Smooth muscle cell of bladder (primary cell): ENCODE results near the gene RCOR2. TPM values are rescaled to one million over a fixed set of nuclear protein-coding genes. Genes with fewer than 3 reads are reported as not detected.

Source experiments
- total RNA-seq: library from RNA; depleted of rRNA; stranded (reverse); fragments of >200 nt; gene quantifications from 2 replicates; pipeline ENCODE4 v1.2.3, GENCODE V29; 2014

RCOR2 gene
- 2.8 and 4.3 TPM in 2 replicates for total RNA-seq

DNA sequence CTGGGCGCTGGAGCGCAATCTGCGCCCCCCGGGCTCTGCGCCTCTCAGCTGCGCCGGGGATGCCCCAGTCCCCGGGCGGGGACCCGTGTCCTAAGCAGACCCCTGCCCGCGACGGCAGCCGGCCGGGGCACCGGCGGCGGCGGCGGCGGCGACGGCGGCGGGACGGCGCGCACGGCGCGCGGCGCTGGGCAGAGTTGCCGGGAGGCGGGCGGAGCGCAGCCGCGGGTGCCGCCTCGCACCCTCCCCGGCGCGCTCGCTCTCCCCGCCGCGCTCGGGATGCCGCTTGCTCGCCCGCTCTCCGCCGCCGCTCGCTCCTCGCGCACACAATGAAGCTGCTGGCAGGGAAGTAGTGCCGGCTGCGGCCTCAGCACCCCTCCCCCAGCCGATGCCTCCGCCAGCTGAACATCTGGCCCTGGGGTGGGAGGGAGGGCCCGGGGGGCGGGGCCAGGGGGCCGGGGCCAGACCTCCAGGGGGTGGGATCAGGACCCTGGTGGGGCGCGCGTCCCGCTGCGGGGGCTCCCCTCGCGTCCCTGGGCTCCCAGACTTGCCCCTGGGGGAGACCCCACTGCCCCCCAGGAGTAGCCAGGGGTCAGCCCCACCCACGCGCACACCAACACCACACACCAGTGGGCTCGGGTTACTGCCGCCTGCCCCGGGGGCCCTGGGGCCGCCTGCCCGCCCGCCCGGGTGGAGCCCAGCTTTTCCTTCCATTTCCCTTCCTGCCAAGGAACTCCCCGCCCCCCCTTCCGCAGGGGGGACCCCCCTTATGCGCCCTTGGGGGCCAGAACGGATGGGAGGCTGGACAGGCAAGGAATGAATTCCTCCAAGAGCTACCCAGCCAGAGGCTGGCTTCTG, at the start of gene RCOR2:
RCOR2 (minus strand) TSS at position 328 of the 855 bp plus-strand sequence. CDS start 708 bp downstream, outside the sequence.

GRCh38 chr11:63938479-63939396, 21.8 kb upstream of the RCOR2 start, which contains the start of gene NAA40:
TSS of gene NAA40 (plus strand) at chr11:63939002. CDS start at chr11:63939097, 95 bp downstream.

Other genes with a start within 250 kb of the RCOR2 start
- 120 and 130 TPM in 2 replicates for gene ATL3, start 245.8 kb downstream of the RCOR2 start, total RNA-seq
- gene RTN3, start 235.7 kb downstream of the RCOR2 start, total RNA-seq: 52.3 and 54.5 TPM in 2 replicates
- 7.4 and 10.2 TPM in 2 replicates for gene ZFTA, start 148.4 kb downstream of the RCOR2 start, total RNA-seq
- gene SPINDOC, start 103.7 kb downstream of the RCOR2 start, total RNA-seq: 8.1 and 12.1 TPM in 2 replicates
- 4.8 and 6.3 TPM in 2 replicates for gene MARK2, start 78.1 kb downstream of the RCOR2 start, total RNA-seq
- gene NAA40, start 21.8 kb upstream of the RCOR2 start, total RNA-seq: 6.4 and 9.2 TPM in 2 replicates
- 347 and 502 TPM in 2 replicates for gene COX8A, start 57.5 kb upstream of the RCOR2 start, total RNA-seq
- 44.9 and 49.4 TPM in 2 replicates for gene OTUB1, start 69.3 kb upstream of the RCOR2 start, total RNA-seq
- 0.18 and 0.28 TPM in 2 replicates for gene FLRT1, start 118.8 kb upstream of the RCOR2 start, total RNA-seq
- 15.9 and 17.7 TPM in 2 replicates for gene MACROD1, start 248.9 kb upstream of the RCOR2 start, total RNA-seq